Hepatic stellate cell (primary cell): ENCODE measurements around the gene MGLL.

Experiments
- DNase-seq: peaks from one replicate; pipeline ENCODE4 v3.0.0; 2011; ENCODE audit warnings: low spot score

Gene MGLL

GRCh38 chr3:127674101-127674721 is 148.1 kb downstream of the MGLL start:
- DNase-seq: no peak

- peak; percentile 74 for DNase-seq
These were observed 148.9 kb downstream of the MGLL start for GRCh38 chr3:127673191-127674100.

- DNase-seq: peak; percentile 91
These were observed 149.7 kb downstream of the MGLL start, which contains the start of gene ABTB1 for GRCh38 chr3:127672429-127673190. Gene ABTB1, plus strand, starts transcription at chr3:127672952. Its CDS starts 74 bp downstream, at chr3:127673026.

GRCh38 chr3:127671523-127672428 is 150.5 kb downstream of the MGLL start:
- peak; percentile 51 for DNase-seq

- no peak for DNase-seq
These were observed 151.4 kb downstream of the MGLL start for GRCh38 chr3:127670761-127671522.

- DNase-seq: no peak
These were observed 152.1 kb downstream of the MGLL start for GRCh38 chr3:127670229-127670559.

- no peak for DNase-seq
These were observed 152.6 kb downstream of the MGLL start for GRCh38 chr3:127669541-127670228.

GRCh38 chr3:127668906-127669305 is 153.4 kb downstream of the MGLL start:
- DNase-seq: no peak

GRCh38 chr3:127667119-127667681 is 155.1 kb downstream of the MGLL start:
- DNase-seq: no peak

GRCh38 chr3:127666676-127667075 is 155.6 kb downstream of the MGLL start:
- no peak for DNase-seq

- DNase-seq: no peak
These were observed 156.7 kb downstream of the MGLL start for GRCh38 chr3:127665586-127665985.

GRCh38 chr3:127665165-127665564 is 157.2 kb downstream of the MGLL start:
- no peak for DNase-seq

GRCh38 chr3:127663151-127663550 is 159.2 kb downstream of the MGLL start:
- DNase-seq: no peak

GRCh38 chr3:127662001-127662469 is 160.3 kb downstream of the MGLL start:
- no peak for DNase-seq

GRCh38 chr3:127661600-127661999 is 160.7 kb downstream of the MGLL start:
- no peak for DNase-seq

- no peak for DNase-seq
These were observed 161.6 kb downstream of the MGLL start for GRCh38 chr3:127660621-127661251.

- no peak for DNase-seq
These were observed 164.1 kb downstream of the MGLL start for GRCh38 chr3:127658234-127658633.

- DNase-seq: no peak
These were observed 165.4 kb downstream of the MGLL start for GRCh38 chr3:127656906-127657305.

GRCh38 chr3:127655641-127656040 is 166.7 kb downstream of the MGLL start:
- DNase-seq: peak; percentile 74
